ENCODE measurements around the gene ASB9.

Gene ASB9

GRCh38 chrX:15236146-15236545, 33.7 kb downstream of the ASB9 start:
- CTCF ChIA-PET: no interaction called here
- DNase-seq (ENCODE audit: low spot score): no peak
- no peak for TF ChIP-seq CTCF (conservative IDR thresholded peaks at IDR 0.05; ENCODE audit: low read depth)
- H3K27ac ChIP-seq: no peak overlapping the region
- POLR2A ChIA-PET (ENCODE audit: low non-redundant PET): no interaction called here

GRCh38 chrX:15235001-15235400, 34.9 kb downstream of the ASB9 start:
- DNase-seq (ENCODE audit: low spot score): no peak
- CTCF ChIA-PET: no interaction called here
- no peak for TF ChIP-seq CTCF (conservative IDR thresholded peaks at IDR 0.05; ENCODE audit: low read depth)
- POLR2A ChIA-PET (ENCODE audit: low non-redundant PET): no interaction called here
- no peak overlapping the region for H3K27ac ChIP-seq

GRCh38 chrX:15233416-15234015, 36.4 kb downstream of the ASB9 start:
- DNase-seq (ENCODE audit: low spot score): no peak
- POLR2A ChIA-PET (ENCODE audit: low non-redundant PET): no interaction called here
- CTCF ChIA-PET: interaction anchor here (0.7 kb wide), 1 partner anchor 9 kb away, joined by 3 read pairs; no protein-coding TSS in a partner anchor
- no peak overlapping the region for H3K27ac ChIP-seq
- TF ChIP-seq CTCF (conservative IDR thresholded peaks at IDR 0.05; ENCODE audit: low read depth): no peak

- H3K27ac ChIP-seq: no peak overlapping the region
- ChIA-PET POLR2A (ENCODE audit: low non-redundant PET) (no interaction called here), CTCF (interaction anchor here (0.7 kb wide), 1 partner anchor 1037 kb away, joined by 3 read pairs; no protein-coding TSS in a partner anchor)
- DNase-seq (ENCODE audit: low spot score): no peak
- no peak for TF ChIP-seq CTCF (conservative IDR thresholded peaks at IDR 0.05; ENCODE audit: low read depth)
Observed at GRCh38 chrX:15224747-15225146, 45.1 kb downstream of the ASB9 start.

- ChIA-PET POLR2A (ENCODE audit: low non-redundant PET) (no interaction called here), CTCF (interaction anchor here (0.7 kb wide), 1 partner anchor 1155 kb away, joined by 3 read pairs; no protein-coding TSS in a partner anchor)
- no peak for DNase-seq (ENCODE audit: low spot score)
- no peak for TF ChIP-seq CTCF (conservative IDR thresholded peaks at IDR 0.05; ENCODE audit: low read depth)
- H3K27ac ChIP-seq: no peak overlapping the region
Observed at GRCh38 chrX:15221321-15221720, 48.6 kb downstream of the ASB9 start.

GRCh38 chrX:15217161-15217560, 52.7 kb downstream of the ASB9 start:
- no peak for TF ChIP-seq CTCF (conservative IDR thresholded peaks at IDR 0.05; ENCODE audit: low read depth)
- ChIA-PET POLR2A (ENCODE audit: low non-redundant PET) (no interaction called here), CTCF (no interaction called here)

More at GRCh38 chrX:15217161-15217560, 52.7 kb downstream of the ASB9 start:
- no peak overlapping the region for H3K27ac ChIP-seq
- no peak for DNase-seq (ENCODE audit: low spot score)

Measured in RWPE1 (cell line).